CD4-positive, alpha-beta T cell treated with Interferon gamma for 1 hour (primary cell): ENCODE measurements around the gene SNUPN.

Experiments used
- DNase-seq: peaks from one replicate; pipeline ENCODE4 v3.0.0-alpha.2; 2020

SNUPN gene

DNA sequence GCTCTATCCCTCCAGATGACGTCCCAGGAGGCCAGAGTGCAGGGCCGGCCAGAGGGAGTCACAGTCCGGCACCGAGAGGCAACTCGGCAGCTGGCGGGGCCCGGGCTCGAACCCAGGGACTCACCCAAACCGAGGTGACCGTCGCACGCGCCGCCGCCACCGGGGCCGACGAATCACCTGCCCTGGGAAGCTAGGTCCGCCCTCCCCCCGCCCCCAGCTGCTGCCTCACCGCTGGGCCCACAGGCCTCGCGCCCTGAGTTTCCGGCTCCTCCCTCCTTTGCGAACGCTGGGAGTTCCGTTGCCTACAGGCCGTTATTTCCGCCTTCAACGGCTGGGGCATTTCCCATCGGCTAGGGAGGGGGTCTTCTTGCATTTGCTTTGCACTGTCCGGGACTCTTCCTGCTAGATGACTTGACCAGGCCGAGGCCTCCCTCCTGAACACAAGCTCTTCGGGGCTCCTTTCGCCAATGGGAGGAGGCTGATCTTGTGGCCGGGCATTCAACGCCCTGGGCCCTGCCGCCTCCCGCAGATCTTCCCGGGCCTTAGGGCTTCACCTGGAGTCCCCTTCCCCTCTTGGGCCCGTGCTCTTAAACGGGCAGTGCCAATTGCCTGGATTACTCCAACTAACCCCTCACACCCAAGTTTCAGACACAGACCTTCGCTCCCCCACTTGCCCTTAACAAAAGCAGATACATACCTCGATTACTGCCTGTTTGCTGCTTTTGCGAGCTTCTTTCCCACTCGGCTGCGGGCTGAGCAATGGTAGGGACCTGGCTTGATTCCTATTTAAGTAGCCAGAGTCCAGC, at the start of gene SNUPN:
TSS of gene SNUPN (minus strand) at position 184 of the 806 bp plus-strand sequence. CDS start 4,674 bp downstream, outside the sequence.
- peak; percentile 90 for DNase-seq

DNA sequence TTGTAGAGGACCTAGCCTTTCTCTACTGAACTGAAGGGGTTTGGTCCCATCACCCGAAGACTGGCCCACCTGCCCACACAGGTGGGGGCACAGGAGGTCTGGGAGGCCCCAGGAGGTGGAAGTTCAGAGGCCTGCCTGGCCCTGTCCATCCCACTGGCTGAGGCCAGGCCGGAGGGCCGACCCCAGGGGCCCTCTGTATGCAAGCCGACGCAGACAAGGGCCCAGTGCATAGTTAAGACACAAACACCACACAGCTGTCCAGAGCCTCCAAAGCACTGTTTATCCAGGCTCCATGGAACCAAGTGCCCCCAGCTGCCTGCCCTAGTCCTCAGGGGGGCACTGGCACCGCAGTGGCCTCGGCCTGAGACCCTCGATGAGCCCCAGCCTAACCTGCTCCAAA, 48.8 kb upstream of the SNUPN start:
- DNase-seq: no peak

- DNase-seq: no peak
Observed at GRCh38 chr15:75673426-75674235, 48.1 kb upstream of the SNUPN start.

DNA sequence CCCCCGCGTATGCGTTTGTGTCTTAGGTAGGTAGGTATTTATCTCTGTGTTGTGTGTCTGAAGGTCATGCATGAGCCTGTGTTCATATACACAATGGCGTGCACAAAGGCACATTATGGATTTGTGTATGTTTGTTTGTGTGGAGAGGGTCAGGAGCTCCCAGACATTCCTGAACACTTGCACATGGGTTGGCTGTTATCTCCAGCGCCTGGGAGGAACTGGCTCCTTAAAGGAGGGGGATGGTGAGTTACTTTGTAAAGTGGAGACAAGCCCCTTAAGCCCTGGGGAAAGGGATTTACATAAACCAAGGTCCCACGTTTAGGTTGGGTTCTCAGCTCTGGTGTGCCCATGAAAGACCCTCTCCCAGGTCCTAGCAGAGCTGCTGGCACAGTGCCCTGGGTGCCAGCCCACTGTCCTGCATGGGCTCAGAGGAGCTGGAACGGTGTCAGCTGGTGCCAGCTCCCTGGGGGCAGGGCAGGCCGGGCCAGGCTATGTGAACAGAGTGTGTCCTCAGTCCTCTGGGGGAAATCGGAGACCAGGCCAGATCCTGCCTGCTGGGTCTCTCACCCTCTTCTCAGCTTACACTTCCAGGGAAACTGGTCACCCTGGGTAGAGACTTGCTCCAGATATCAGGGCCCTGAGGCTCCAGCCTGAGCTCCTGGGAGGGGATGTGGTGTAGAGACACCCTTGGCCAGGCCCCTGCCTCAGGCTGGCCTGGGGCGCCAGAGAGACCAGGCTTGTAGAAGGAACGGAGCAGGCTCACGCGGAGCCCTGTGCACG, 47.3 kb upstream of the SNUPN start:
- DNase-seq: no peak

- DNase-seq: no peak
Observed at GRCh38 chr15:75671730-75672602, 46.4 kb upstream of the SNUPN start.

- DNase-seq: no peak
Observed at GRCh38 chr15:75669879-75670212, 44.3 kb upstream of the SNUPN start.

- DNase-seq: no peak
Observed at GRCh38 chr15:75669191-75669878, 43.8 kb upstream of the SNUPN start.

- DNase-seq: no peak
Observed at GRCh38 chr15:75666823-75667501, 41.4 kb upstream of the SNUPN start.

DNA sequence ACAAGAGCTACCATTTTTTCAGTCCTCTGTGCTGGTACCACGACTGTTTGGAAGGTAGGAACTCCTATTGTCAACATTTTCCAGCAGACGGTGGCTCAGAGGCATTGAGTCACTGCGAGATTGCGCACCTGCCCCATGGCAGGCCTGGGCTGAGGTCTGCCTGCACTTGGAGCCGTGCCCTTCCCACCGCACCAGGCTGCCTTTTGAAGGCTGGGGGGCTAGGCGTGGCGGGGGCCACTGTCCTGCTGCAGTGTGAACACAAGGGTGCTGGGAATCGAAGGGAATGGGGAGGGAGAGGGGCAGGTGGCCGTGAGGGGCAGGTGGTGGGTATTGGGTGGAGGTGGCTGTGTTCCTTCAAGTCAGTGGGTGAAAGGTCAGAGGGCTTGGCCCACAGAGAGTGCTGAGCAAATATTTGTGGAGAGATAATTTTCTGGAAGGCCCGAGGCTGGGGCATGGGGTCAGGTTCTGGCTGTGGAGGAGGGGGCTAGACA, 38.5 kb upstream of the SNUPN start:
- no peak for DNase-seq

- no peak for DNase-seq
Observed at GRCh38 chr15:75662823-75663519, 37.4 kb upstream of the SNUPN start.

- DNase-seq: no peak
Observed at GRCh38 chr15:75661756-75662140, 36.2 kb upstream of the SNUPN start.

GRCh38 chr15:75661100-75661755, 35.7 kb upstream of the SNUPN start:
- no peak for DNase-seq

DNA sequence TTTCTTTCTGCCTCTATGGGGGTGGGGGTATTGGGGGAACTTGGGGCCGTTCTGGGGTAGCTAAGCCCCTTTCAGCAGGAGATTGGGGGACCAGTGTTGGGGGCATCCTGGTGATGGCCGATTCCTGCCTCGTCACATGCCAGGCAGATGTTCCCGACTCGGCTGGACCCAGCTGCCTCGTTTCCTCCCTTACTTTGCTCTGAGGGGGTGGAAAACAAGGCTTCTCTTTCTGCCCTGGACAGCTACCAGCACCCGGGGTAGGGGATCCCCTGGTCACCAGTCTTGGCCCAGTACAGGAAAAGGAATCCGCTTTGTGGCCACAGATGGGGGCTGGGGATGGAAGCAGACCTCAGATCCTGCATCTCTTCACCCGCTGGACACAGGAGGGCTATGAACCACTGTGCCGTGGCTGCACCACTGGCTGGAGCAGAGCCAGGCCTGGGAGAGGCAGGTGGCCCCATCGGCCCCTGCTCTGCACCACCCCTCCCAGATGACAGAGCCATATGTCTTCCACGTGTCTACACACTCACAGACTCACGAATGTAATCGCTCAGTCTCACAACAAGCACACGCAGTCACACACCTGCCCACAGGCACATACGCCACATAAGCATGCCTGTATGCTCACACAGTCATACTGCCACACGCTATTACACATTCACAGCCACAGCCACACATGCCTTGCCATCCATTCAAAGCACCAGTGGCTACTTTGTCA, 34.6 kb upstream of the SNUPN start:
- DNase-seq: no peak

DNA sequence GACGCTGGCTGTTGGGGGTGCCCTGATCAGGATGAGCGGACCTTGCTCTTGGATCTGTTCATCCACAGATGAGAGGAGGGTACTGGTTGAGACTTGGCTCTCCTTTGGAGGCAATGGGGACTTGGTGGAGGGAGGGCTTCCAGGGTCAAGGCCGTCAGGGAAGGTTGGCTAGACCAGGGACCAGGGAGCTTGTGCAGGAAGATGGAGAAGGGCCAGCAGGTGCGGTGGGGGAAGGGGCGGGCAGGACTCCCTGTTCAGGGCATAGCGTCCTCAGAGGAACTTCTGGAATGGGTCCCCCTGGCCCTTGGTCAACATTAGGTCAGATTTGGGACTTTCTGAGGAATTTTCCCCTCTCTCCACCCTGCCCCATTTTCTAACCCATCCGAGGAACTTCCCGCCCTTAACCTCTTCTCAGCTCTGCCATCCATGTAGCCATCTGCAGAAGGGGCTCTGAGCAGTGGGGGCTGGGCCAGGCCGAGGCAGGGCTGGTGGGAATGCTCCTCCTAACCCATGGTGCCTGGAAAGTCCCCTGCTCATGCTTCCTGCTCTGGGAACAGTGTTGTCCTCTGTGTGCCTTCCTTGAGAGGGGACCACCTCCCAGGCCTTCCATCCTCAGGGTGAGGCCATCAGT, 33.7 kb upstream of the SNUPN start:
- DNase-seq: no peak

GRCh38 chr15:75656813-75657212, 31.3 kb upstream of the SNUPN start:
- DNase-seq: no peak

DNA sequence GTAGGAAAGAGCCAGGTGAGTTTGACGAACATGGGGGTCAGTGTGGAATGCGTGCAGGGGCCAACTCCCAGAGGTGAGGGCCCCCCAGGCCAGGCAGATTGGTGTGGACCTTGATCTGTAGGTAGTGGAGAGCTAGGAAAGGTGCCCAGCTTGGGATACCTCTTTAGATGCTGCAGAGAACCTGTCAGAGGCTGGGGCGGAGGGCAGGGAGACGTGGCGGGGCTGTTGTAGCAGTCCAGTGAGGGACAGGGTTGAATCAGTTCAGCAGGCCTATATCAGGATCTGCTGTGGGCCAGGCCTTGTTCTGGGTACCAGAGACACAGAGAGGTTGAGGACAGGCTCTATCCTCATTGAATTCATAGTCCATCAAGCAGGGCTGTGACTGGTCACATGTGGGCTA, 30.8 kb upstream of the SNUPN start:
- no peak for DNase-seq

- DNase-seq: no peak
Observed at GRCh38 chr15:75655931-75656330, 30.4 kb upstream of the SNUPN start.

GRCh38 chr15:75654201-75654907, 28.8 kb upstream of the SNUPN start:
- no peak for DNase-seq
